GM19455 (cell line): ENCODE measurements around the gene NADSYN1.

Experiments used
- ATAC-seq: cut with Tn5 transposase; IDR thresholded peaks from one replicate; pipeline ENCODE4 v1.9.1; 2021; ENCODE audit not compliant: unreplicated experiment

Gene NADSYN1

DNA sequence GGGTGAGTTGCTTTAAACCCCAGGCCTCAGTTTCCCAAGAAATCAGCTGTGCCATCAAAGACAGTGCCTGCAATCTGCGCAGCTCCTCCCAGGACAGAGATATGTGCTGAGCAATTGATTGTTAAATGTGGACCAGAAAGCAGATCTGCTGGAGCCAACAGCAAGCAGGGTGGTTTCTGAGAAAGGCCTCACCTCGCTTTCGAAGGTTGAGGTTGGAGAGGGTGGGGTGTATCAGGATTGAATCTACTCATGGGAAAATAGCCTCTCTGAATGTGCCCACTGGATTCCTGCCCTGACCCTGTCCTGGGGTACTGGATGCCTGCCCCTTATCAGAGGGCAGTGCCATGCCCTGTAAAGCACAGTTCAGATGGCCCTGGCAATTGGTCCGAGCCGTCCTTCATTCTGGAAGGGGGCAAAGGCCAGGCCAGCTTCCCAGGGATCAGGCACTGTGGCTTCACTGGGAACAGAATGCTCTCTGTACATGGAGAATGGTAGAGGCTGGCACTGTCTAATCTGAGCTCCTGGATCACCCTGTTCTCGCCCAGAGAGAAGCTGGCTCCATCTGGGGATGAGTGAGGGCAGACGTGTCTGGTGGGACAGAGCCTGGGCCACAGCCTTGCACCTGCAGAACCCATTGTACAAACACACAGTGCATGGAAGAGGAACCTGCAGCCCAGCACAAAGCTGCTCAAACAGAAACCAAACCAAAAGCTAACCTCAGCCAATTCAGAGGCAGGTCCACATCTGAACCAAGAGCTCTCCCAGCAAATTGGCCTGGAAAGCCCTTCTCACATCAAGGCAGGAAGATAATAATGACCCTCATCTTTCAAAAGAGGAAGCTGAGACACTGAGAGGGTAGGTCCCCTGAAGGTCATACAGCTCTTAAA is 20.0 kb upstream of the NADSYN1 start:
- ATAC-seq = no peak

DNA sequence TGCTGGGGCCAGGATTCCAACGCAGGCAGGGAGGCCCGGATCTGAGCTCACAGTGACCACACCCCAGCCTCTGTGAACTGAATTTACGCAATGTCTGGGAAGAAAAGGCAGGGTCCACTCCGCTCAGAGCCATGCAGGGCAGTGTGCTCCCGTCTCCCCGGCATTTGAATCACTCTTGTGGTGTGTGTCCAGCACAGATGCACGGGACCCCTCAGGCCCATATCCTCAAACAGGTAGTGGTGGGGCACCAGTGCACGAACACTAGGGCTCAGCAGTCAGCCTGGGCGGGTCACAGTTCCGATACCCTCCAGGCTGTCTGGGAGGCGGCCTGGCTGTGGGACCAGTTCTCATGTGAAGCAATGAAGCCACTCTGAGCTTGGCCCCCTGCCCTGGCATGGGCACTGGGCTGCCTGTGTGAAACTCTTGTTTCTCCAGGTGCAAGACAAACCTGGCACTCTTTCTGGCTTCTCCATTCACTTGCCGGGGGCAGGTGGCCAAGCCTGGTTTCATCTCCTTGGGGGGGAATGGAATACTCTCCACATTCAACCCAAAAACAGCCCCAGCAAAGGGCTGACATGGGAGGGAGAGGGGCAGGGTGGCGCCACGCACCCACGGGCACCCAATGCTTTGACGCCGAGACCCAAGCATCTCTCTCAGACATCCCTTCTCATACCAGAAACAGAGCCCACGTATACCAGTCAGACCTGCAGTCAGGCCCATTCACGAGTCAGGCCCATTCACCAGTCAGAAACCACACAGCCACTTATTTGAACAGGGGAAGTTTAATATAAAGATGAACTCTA is 19.2 kb upstream of the NADSYN1 start:
- ATAC-seq = no peak

DNA sequence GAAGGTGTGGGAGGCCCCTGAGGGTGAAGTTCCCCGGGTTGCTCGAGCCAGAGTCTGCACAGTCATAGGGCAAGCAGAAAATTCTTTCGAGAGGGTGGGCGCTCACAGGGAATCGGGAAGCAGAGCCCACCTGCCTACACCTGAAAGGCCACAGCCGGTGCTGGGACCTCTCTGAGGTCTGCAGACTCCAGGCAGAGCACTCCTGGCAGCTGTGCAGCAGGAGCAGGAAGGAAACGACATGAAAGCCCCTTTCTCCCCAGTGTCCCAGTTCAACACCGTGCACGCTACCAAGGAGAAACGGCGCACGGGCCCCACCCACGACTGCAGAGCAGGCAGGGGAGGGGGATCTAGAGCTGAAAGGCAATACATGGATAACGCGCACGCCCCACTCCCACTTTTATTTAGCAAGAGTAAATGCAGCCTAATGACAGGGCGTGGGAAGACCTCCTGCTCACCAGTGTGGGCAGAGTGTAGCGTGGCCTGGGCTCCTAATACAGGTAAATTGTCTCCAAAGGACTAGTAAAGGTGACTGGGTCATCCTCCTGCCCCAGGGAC is 18.4 kb upstream of the NADSYN1 start:
- ATAC-seq = no peak

DNA sequence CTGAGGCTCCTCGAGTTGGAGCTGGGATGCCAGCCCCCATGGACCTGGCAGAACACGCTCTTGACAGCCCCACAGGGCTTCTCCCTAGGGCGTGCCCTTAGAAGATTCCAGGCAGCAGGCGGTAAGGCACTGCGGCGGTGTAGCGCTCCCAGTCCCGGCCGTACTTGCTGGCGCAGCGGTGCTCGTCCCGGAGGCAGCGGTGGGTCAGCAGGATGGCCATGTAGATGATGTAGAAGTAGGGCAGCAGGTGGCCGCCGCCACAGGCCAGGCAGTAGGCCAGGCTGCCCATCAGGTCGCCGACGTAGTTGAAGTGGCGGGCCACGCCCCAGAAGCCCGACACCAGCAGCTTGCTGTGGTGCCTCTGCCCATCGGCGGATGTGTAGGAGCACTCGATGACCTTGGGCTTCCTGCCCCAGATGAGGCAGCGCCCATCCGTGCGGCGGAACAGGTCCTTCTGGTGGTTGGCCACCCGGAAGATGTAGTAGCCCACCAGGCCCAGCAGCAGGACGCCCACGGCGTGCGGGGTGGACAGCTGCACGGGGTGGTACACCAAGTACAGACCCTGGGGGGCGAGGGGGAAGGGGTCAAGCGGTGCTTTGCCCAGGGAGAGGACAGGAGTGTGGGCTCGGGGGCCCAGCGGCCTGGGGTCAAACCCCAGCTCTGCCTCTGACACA is 17.6 kb upstream of the NADSYN1 start:
- ATAC-seq = no peak

DNA sequence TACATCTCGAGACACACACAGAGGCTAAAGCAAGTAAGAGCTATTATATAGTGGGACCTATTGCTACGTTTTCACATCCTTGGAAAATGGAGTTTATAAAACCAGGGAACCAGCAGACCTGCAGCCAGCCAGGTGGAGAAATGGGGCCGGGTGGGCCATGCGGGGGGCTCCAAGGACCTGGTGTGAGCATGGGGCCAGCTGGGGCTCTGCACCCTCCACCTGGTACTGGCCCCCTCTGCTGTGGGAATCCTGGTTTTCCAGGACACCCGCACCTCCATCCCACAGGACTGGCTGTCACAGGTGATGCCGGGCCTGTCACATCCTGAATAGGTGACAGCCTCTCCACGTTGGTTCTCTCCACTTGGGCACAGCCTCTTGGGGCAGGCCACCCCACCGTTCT is 16.1 kb upstream of the NADSYN1 start:
- ATAC-seq = no peak

DNA sequence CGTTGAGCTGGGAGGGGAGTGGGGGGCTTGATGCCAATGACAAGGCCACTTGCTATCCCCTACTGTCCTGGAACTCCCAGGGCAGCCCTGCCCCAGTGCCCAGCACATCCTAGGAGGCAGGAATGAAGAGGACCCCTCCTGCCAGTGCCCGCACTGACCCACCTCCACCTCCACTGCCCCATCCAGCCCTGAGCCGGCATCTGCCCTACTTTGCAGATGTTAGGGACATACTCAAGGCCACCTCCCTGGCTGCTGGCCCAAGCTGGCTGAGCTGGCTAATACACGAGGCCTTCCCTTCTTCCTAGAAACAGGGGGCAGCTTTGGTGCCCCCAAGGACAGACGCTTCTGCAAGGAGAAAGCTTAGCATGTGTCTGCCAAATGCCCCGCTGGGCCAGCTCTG is 15.6 kb upstream of the NADSYN1 start:
- ATAC-seq = no peak

DNA sequence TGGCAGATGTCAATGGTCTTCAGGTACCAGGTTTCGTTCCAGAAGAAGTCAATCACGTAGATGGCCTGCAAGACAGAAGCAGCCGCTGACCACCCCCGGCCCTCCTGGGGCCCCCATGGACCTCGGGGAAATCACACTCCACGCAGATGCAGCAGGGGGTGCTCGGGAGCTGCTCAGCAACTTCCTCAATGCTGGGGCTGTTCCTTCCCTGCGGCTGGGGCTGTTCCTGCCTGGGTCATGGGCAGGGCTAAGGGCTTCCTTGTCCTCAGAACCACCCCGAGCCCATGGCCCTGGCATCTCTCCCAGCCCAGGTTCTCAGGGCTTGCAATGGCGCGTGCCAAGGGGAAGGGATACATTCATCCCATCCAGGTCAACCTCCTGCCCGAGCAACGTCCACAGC is 15.1 kb upstream of the NADSYN1 start:
- ATAC-seq = no peak

DNA sequence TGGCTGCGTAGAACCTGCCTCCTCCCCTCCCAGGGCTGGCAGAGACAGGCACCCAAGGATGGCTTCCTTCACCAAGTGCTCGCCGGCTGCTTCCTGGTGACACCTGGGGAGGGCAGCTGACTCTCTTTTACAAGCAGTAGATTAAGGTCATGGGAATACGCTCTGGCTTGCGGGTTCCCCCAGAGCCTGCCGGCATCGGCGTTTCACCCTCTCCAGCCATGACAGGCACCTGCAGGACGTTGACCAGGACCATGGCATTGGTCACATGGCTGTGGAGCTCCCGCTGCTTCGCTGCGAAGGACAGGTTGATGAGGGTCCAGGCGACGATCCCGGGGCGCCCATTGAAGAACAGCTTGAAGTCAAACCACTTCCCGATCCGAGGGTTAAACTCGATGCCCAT is 14.4 kb upstream of the NADSYN1 start:
- ATAC-seq = no peak

DNA sequence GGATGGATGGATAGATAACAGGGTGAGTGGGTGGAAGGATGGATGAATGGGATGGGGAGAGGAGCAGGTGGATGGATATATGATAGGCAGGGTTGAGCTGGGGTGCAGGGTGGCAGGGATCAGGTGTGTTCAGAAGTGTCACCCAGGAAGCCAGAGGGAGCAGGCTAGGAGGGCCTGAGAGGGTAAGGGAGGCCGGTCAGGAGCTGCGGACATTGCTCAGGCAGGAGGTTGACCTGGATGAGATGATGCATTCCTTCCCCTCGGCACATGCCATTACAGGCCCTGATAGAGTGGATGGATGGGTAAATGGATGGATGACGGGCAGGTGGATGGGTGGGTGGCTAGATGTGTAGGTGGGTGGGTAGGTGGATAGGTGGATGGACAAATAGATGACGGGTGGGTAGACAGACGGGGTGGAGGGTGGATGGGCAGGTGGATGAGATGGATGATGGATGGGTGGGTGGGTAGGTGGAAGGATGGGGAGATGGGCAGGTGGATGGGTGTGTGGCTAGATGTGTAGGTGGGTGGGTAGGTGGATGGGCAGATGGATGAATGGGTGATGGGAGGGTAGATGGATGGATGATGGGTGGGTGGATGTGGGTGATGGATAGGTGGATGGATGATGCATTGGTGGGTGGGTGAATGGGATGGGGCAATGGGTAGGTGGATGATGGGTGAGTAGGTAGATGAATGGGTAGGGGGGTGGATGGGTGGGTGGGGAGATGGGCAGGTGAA is 12.8 kb upstream of the NADSYN1 start:
- ATAC-seq = no peak

DNA sequence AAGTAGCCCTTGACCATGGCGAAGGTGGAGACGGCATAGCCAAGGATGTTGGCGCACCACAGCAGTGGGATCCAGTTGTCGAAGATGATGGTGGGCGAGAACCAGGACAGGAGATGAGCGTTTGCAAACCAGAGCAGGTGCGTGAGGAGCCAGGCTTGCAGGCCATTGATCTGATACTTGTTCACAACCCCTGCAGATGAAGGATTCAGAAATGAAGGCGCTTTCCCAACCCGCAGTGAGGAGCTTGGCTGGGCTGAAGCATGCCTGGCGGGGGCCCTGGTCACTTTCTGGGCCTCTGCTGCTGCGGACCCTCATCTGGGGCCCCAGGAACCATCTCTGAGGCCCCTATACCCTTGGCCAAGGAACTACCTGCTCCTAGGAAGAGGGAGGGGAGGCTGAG is 11.8 kb upstream of the NADSYN1 start:
- ATAC-seq = no peak

DNA sequence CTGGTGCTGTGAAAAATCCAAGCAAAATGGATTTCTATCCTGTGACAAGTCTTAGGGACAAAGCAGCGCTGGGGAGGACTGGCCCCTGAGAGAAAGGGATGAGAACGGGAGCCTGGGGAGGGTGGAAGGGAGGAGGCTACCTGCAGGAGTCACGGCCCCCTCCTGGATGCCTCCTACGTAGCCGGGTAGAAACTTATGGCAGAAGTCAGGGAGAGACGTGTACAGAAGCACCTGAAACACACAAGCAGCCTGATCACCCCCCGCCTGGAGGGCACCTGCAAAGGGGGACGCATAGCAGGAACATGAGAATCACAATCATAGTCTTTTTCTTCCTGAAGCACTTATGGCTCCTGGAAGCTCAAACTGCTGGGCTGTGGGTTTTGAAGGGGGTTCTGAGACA is 10.9 kb upstream of the NADSYN1 start:
- no peak for ATAC-seq

DNA sequence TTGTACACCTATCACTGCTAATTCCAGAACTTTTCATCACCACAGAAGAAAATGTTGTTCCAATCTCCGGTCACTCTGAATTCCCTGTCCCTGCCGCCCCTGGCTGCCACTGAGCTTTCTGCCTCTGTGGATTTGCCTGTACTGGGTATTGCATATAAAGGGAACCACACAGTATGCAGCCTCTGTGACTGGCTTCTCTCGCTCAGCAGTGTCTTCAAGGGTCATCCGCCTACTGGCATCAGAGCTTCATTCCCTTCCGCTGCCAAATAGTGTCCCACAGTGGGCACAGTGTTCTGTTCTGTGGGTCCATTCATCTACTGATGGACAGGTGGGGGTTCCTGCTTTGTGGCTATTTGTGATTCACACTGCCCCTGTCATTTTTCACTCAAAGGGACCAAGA is 10.1 kb upstream of the NADSYN1 start:
- ATAC-seq = no peak

DNA sequence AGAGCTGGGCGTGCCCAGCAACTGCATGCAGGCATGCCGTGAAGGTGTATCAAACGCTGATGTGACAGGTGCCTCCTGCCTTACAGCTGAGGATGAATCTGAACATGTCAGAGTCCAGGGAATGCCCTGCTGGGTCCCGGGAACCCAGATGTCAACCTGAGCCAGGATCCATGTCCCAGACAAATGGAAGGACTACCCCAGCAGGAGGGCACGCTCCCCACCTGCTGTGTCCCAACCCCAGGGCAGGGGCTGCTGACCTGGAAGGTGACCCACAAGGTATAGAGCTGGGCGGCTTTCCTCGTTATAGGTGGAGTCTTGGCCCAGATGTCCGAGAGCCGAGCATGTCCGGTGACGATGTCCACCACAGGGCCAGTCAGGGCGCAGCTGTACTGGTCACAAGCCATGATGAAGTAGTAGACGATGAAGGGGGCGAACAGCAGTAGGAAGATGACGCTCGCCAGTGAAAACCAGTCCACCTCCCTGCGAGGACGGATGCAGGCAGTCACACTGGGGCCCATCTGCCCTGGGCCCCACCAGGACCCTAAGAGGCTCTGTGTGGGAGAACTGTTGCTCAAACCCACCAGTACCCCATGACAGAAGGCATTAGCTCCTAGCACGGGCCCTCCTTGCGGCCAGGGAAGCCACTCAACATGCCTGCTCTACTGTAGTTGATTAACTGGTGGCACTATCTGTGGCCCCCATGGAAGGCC is 9.1 kb upstream of the NADSYN1 start:
- ATAC-seq = no peak

DNA sequence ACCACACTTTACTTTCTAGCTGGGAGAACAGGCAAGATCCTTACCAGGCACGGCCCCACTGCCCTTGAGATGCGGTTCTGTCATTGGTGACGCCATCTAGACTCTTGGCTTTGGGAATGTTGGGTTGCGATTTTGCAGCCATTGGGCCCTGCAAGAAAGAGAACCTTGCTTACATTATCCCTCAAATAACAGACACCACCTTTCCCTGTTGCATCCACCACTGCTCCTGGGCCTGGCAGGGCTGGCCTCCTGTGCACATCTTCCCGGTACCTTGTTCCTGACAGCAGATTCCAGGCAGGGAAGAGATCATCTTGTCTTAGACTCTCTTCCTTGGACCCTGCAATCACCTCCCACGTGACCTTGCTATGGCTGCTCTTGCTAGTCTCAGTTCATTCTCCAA is 8.2 kb upstream of the NADSYN1 start:
- no peak for ATAC-seq

DNA sequence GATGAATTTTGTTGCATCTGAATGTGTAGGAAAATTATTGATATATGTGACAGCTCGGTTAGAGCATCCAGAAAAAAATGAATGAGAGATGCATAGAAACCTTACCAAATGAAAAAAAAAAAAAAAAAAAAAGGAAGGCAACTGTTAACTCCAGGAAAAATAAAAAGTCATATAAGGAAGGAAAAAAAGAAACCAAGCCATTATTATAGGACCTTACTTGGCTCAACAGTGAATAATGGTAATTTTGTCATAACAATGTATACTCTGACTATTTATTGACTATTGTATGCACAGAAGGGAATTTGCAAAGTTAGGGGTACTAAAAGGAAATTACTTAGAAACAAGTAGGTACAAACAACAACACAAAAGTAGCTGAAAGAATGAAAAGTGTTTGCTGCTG is 6.9 kb upstream of the NADSYN1 start:
- no peak for ATAC-seq

DNA sequence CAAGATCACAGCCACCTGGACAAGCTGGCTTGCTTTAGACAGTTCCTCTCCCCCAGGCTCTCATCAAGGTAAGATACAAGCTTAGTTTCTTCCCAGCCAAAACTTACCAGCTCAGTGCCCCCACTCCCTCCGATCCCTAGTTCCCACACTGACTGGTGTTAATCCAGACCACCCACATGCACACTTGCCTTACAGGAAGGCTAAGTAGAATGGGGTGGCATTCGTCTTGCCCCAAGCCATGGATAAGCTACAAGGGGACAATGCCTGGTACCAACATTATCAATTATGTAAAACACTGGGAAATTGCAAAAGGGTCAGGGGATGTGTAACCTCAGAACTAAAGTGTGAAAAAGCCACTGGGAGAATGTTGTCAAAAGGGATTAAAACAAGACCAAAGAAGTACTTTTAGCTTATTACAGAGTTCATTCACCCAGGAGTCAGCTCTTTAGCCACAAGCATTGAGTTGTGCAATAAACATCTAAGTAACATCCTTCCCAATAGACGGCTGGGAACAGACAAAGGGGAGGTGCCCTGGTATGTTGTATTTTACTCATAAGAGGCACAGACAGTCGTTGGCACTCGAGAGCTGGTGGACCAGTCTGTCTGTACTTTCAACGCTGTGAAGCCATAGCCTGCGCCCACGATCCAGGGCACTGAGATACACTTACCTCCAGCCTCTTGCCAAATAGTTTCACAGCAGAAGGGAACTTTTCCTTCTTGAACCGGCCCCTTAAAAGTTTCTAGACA is 5.9 kb upstream of the NADSYN1 start:
- ATAC-seq = no peak

DNA sequence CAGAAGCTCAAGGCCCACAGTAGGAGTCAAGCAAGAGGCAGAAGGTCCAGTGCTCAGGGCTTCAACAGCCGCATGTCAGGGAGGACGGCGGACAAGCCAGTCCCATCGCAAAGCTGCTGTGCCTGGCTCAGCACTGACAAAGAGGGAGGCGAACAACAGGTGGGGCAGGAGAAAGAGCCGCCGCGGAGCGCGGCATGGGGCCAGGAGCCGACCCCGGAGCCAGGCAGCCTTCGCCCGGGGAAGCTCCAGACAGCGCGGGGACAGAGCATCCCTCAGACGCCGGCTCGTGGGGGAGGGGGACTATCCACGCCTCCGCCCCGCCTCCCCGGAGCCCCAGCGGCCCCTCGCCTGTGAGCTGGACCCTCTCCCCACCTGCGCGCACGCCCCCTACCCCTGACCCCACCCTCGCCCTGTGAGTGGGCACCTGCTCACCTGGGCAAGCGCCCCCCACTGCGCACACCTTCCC is 5.2 kb upstream of the NADSYN1 start:
- peak; percentile 14 for ATAC-seq

DNA sequence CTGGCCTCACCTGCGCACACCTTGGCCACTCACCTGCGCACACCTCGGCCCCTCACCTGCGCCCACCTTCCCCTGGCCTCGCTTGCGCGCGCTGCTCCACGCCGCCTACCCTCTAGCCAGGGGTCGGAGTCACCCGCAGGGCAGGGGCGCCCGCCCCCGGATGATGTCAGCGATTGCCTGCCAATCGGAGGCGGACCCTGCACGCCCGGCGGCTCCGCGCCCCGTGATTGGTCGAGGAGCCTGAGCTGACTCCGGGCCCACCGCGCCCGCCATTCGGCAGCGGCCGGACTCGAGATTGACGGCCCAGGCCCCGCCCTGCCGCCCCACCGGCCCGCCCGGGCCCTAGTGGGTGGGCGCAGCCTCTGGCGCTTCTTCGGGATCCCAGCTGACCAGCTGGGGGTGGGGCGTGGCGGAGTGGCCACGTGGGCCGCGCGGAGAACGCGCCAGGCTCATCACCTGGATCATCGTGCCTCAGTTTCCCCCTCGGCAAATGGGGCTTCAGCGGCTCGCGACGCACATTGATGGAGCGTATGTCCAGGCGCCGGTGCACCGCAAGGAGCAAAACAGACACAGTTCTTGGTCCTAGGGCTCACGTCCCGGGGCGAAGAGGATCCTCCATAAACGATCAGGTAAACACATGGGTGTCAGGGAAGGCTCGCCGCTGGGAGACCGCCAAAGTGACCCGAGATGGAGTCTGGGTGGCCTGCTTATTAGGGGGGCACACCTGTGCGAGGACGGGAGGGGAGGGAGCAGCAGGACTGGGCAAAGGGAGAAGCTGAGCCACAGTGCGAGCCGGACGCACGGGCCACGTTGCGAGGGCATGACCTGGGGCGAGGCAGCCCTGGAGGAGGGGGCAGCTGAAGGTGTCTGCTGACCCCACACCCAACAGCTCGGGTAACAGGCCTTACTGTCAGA is 4.5 kb upstream of the NADSYN1 start, which contains the start of gene DHCR7:
Gene DHCR7, minus strand, starts transcription at position 137 of the 915 bp plus-strand sequence. CDS start 3,441 bp downstream, outside the sequence.
- ATAC-seq = peak; percentile 70
